Skeletal muscle satellite cell (primary cell): Measurements from ENCODE around the gene TSPAN14.

Experiments
- H3K27me3 ChIP-seq: 2 replicates; pipeline ENCODE4 v1.7.0; 2013; ENCODE audit warnings: low read length; ENCODE audit not compliant: control insufficient read depth, insufficient read depth
- H3K36me3 ChIP-seq: 2 replicates; pipeline ENCODE4 v1.7.0; 2013; ENCODE audit warnings: mild to moderate bottlenecking, control low read depth, low read length; ENCODE audit not compliant: insufficient read depth
- H3K4me1 ChIP-seq: 2 replicates; pipeline ENCODE4 v1.7.0; 2013; ENCODE audit warnings: low read length; ENCODE audit not compliant: control insufficient read depth, insufficient read depth
- H3K4me2 ChIP-seq: 2 replicates; pipeline ENCODE4 v1.7.0; 2013; ENCODE audit warnings: mild to moderate bottlenecking, low read length
- H3K4me3 ChIP-seq: 2 replicates; pipeline ENCODE4 v1.7.0; 2013; ENCODE audit warnings: low read length
- H3K9ac ChIP-seq: 2 replicates; pipeline ENCODE4 v1.7.0; 2013; ENCODE audit warnings: mild to moderate bottlenecking, low read depth, low read length, moderate library complexity
- H3K9me3 ChIP-seq: replicated peaks from 2 replicates; pipeline ENCODE4 v1.7.0; 2013; ENCODE audit warnings: mild to moderate bottlenecking, control low read depth, low read length

The TSPAN14 gene

GRCh38 chr10:80429521-80429973 is 24.6 kb upstream of the TSPAN14 start:
- Histone ChIP-seq H3K27me3 (peaks cover 2% of the 10 kb centered on the region), H3K9ac (no peak overlapping the region), H3K4me1 (no peaks in the 10 kb centered on the region), H3K9me3 (no peaks in the 10 kb centered on the region), H3K4me2 (no peak overlapping the region), H3K4me3 (no peak overlapping the region), H3K36me3 (no peaks in the 10 kb centered on the region)

DNA sequence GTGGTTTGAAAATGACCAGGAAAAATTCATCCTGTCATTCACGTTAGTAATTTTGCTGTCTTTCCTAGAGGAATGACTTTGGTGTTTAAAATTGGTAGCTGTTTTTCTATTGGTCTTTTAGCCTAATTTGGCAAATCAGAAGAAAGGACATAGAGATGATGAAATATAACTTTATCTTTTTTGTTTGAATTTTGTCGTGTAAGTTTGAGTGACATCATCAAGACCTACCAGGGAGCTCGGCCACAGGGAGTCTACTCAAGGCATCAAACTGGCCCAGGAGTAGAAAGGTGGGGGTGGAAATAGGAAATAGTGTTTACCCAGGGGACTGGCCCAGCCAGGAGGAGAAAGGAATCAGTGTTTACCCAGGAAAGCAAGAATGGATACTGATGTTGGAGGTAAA is 21.0 kb upstream of the TSPAN14 start:
- H3K27me3 ChIP-seq, result peaks cover 14% of the 10 kb centered on the region
- H3K9ac ChIP-seq, result no peak overlapping the region
- no peaks in the 10 kb centered on the region for H3K9me3 ChIP-seq
- no peak overlapping the region for H3K4me2 ChIP-seq
- no peak overlapping the region for H3K4me3 ChIP-seq
- H3K36me3 ChIP-seq, result no peaks in the 10 kb centered on the region
- no peaks in the 10 kb centered on the region for H3K4me1 ChIP-seq

GRCh38 chr10:80436446-80437098 is 17.5 kb upstream of the TSPAN14 start:
- peaks cover 23% of the 10 kb centered on the region for H3K27me3 ChIP-seq
- no peaks in the 10 kb centered on the region for H3K9me3 ChIP-seq
- no peak overlapping the region for H3K9ac ChIP-seq
- no peaks in the 10 kb centered on the region for H3K36me3 ChIP-seq
- H3K4me3 ChIP-seq, result no peak overlapping the region
- H3K4me1 ChIP-seq, result no peaks in the 10 kb centered on the region
- no peak overlapping the region for H3K4me2 ChIP-seq

GRCh38 chr10:80437227-80437626 is 16.9 kb upstream of the TSPAN14 start:
- Histone ChIP-seq H3K9me3 (no peaks in the 10 kb centered on the region), H3K9ac (no peak overlapping the region), H3K36me3 (no peaks in the 10 kb centered on the region), H3K4me3 (no peak overlapping the region), H3K27me3 (peaks cover 23% of the 10 kb centered on the region), H3K4me1 (no peaks in the 10 kb centered on the region), H3K4me2 (no peak overlapping the region)

- Histone ChIP-seq H3K4me3 (no peak overlapping the region), H3K27me3 (peaks cover 32% of the 10 kb centered on the region), H3K4me2 (no peak overlapping the region), H3K9me3 (no peaks in the 10 kb centered on the region), H3K4me1 (no peaks in the 10 kb centered on the region), H3K9ac (no peak overlapping the region), H3K36me3 (no peaks in the 10 kb centered on the region)
These were observed 12.3 kb upstream of the TSPAN14 start for GRCh38 chr10:80441831-80442230.

- Histone ChIP-seq H3K4me2 (no peak overlapping the region), H3K27me3 (peaks cover 29% of the 10 kb centered on the region), H3K36me3 (no peaks in the 10 kb centered on the region), H3K9me3 (no peaks in the 10 kb centered on the region), H3K9ac (no peak overlapping the region), H3K4me3 (no peak overlapping the region), H3K4me1 (no peaks in the 10 kb centered on the region)
These were observed 11.2 kb upstream of the TSPAN14 start for GRCh38 chr10:80442879-80443278.

DNA sequence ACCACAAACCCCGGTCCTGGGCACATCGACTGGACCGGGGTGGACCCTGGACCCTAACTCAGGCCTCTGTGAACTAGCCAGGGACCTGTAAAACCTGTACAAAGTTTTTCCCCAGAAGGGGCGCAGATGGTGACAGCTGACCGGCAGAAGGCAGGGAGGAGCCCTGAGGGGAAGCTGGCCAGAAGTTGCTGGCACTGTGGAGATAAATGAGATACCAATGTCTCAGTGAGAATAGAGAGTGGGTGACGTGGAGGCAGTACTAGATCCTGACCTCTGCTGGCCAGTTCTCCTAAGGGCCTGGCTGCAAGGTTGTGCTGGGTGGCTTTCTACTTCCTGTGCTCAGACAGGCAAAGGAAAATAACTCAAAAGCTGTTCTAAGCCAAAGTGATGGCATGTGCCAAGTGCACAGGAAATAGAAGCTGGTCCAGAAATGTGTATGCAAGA is 10.6 kb upstream of the TSPAN14 start:
- no peak overlapping the region for H3K4me2 ChIP-seq
- no peak overlapping the region for H3K9ac ChIP-seq
- no peaks in the 10 kb centered on the region for H3K9me3 ChIP-seq
- peaks cover 27% of the 10 kb centered on the region for H3K27me3 ChIP-seq
- H3K4me3 ChIP-seq, result no peak overlapping the region
- no peaks in the 10 kb centered on the region for H3K4me1 ChIP-seq
- H3K36me3 ChIP-seq, result no peaks in the 10 kb centered on the region

DNA sequence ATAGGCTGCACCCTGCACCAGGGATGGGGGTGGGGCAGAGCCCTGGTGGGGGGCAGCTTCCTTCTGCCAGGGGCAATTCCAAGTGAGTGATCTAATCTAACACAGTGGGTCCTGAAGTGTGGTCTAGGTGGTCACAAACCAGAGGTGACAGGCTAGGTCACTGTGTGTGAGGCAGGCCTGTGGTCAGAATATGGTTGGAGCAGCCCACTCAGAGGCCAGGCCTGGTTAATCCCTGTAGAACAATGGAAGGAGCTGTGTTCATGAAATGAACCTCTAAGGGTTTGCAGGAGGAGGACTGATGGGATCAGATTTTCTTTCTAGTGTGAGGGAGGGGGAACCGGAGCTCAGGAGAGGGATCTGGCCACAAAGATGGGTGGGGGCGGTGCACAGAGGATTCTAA is 10.0 kb upstream of the TSPAN14 start:
- no peak overlapping the region for H3K9ac ChIP-seq
- no peaks in the 10 kb centered on the region for H3K9me3 ChIP-seq
- H3K27me3 ChIP-seq, result peaks cover 24% of the 10 kb centered on the region
- no peaks in the 10 kb centered on the region for H3K4me1 ChIP-seq
- no peak overlapping the region for H3K4me2 ChIP-seq
- no peaks in the 10 kb centered on the region for H3K36me3 ChIP-seq
- no peak overlapping the region for H3K4me3 ChIP-seq

DNA sequence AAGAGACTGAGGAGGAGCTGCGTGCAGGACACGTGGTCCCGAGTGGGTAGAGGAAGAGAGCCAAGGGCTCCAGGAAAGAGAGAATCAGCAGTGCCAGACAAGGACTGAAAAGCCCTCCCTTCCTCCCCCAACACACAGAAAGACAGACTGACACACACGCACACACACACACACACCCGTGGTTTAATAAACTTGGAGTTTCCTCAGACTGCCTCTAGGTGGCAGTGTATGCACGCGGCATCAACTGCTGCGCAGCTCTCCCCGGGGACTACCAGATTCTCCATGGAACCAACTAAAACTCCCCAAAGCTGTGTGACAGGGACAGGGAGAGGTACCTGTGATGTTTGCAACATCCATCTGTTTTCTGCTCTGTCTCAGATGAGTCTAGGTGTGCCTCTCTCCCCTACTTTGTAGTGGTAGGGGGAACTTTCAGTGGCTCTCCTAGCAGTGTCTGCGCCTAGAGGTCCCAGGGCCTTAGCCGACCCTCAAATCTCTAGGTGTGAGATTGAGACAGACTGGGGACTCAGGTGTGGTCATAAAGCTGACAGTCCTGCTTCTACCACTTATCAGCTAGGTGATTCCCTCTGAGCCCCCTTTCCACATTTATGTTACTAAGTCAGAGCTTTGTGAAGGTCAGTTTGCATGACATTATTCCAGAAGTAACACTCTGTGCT is 9.3 kb upstream of the TSPAN14 start:
- Histone ChIP-seq H3K36me3 (no peaks in the 10 kb centered on the region), H3K4me2 (no peak overlapping the region), H3K4me3 (no peak overlapping the region), H3K27me3 (peaks cover 29% of the 10 kb centered on the region), H3K4me1 (no peaks in the 10 kb centered on the region), H3K9me3 (no peaks in the 10 kb centered on the region), H3K9ac (no peak overlapping the region)

DNA sequence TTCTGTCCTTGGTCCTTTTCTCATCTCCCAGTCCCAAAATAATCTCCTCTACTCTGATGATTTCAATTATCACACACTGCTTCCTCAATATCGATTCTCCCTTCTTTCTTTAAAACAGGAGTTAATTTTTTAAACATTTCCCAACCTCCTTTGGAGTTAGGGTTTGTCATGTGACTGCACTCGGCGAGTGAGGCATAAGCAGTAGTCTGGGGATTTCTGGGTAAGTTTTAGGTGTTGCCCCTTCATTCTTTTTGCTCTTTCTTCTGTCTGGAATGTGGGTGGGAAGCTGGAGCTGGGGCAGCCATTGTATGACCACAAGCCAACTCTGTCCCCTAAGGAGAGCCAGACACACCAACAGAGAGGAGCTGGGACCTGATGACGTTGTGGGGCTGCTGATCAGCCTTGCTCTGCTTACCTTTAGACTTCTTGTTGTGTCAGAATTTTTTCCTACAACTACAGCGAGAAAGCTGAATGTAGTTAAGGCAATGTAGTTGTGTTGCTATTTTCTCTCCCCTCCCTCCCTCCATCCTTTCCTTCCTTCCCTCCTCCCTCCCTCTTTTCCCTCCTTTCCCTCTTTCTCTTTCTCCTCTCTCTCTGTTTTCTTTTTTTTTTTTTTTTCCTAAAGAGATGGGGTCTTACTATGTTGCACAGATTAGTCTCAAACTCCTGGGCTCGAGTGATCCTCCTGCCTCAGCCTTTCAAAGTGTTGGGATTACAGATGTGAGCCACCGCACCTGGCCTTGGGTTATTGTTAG is 6.5 kb upstream of the TSPAN14 start:
- H3K4me2 ChIP-seq, result no peak overlapping the region
- no peak overlapping the region for H3K4me3 ChIP-seq
- H3K9me3 ChIP-seq, result no peaks in the 10 kb centered on the region
- H3K27me3 ChIP-seq, result peaks cover 37% of the 10 kb centered on the region
- H3K36me3 ChIP-seq, result no peaks in the 10 kb centered on the region
- no peaks in the 10 kb centered on the region for H3K4me1 ChIP-seq
- H3K9ac ChIP-seq, result no peak overlapping the region

GRCh38 chr10:80448209-80448942 is 5.7 kb upstream of the TSPAN14 start:
- no peaks in the 10 kb centered on the region for H3K9me3 ChIP-seq
- H3K36me3 ChIP-seq, result no peaks in the 10 kb centered on the region
- no peak overlapping the region for H3K9ac ChIP-seq
- H3K4me3 ChIP-seq, result no peak overlapping the region
- H3K27me3 ChIP-seq, result peaks cover 37% of the 10 kb centered on the region
- no peaks in the 10 kb centered on the region for H3K4me1 ChIP-seq
- no peak overlapping the region for H3K4me2 ChIP-seq
